ENCODE measurements around the gene MBNL2. TPM values are rescaled to one million over a fixed set of nuclear protein-coding genes. Genes with fewer than 3 reads are reported as not detected.

MBNL2 gene
- total and polyA plus RNA-seq, 10 of the 15 experiments (the other 5 are each of a cell fraction or from before 2014, with no cell fraction given): 1.6 to 9.7 (median 6.7) TPM

- no peaks in the 10 kb centered on the region for H3K79me2 ChIP-seq (ENCODE audit: control insufficient read depth, insufficient read depth, low read length)
- no peak overlapping the region for H3K4me2 ChIP-seq (ENCODE audit: control insufficient read depth, insufficient read depth)
- no peak overlapping the region for H2AFZ ChIP-seq (ENCODE audit: control insufficient read depth, low read depth, low read length)
- ChIA-PET RAD21 (ENCODE audit: unreplicated experiment) (no interaction called here), CTCF (no interaction called here), SMC1A (ENCODE audit: uncharacterized antibody, unreplicated experiment) (interaction anchor here (1.2 to 1.3 kb wide), 2 partner anchors 9 to 104 kb away, joined by 3 to 5 read pairs; no protein-coding TSS in a partner anchor), POLR2A (no interaction called here)
- intact Hi-C loops (cut with micrococcal nuclease; ENCODE audit: unreplicated experiment) (no loop called here), in situ Hi-C loops (cut with MboI) (no loop called here)
- H3K9me3 ChIP-seq (replicated peaks; ENCODE audit: control insufficient read depth, insufficient read depth, low read length): no peaks in the 10 kb centered on the region
- no peak overlapping the region for H3K4me3 ChIP-seq
- no peak overlapping the region for H3K27ac ChIP-seq (ENCODE audit: control insufficient read depth, insufficient read depth)
- TF ChIP-seq NFYA (IDR thresholded peaks at IDR 0.05; ENCODE audit: borderline replicate concordance, low read depth, low read length) (no peak), PRDM15 (CRISPR knock-in tag; IDR thresholded peaks at IDR 0.05) (no peak), BCL3 (IDR thresholded peaks at IDR 0.05; ENCODE audit: borderline replicate concordance, insufficient read depth, low read depth, low read length, poor library complexity, severe bottlenecking) (no peak), ZNF207 (IDR thresholded peaks at IDR 0.05; ENCODE audit: borderline replicate concordance) (no peak), WRNIP1 (IDR thresholded peaks at IDR 0.05; ENCODE audit: borderline replicate concordance, low read depth, low read length) (no peak), ZZZ3 (IDR thresholded peaks at IDR 0.05; ENCODE audit: control insufficient read depth, insufficient read length, low read depth) (no peak), SREBF1 (IDR thresholded peaks at IDR 0.05; ENCODE audit: low read length) (no peak), NR2F1 (conservative IDR thresholded peaks at IDR 0.05) (no peak), TARDBP (IDR thresholded peaks at IDR 0.05; ENCODE audit: borderline replicate concordance) (no peak), TCF3 (IDR thresholded peaks at IDR 0.05; ENCODE audit: borderline replicate concordance, insufficient read depth, low read depth, low read length) (no peak), ZNF384 (IDR thresholded peaks at IDR 0.05; ENCODE audit: borderline replicate concordance, low read depth, low read length) (no peak), USF2 (IDR thresholded peaks at IDR 0.05; ENCODE audit: borderline replicate concordance, low read depth, low read length) (no peak), RUNX3 (IDR thresholded peaks at IDR 0.05; ENCODE audit: low read length) (no peak), JUNB (IDR thresholded peaks at IDR 0.05) (no peak), STAT3 (IDR thresholded peaks at IDR 0.05; ENCODE audit: low read depth, low read length) (no peak), PAX5 (IDR thresholded peaks at IDR 0.05; ENCODE audit: borderline replicate concordance, low read depth, low read length) (no peak), NR2C2 (IDR thresholded peaks at IDR 0.05; ENCODE audit: borderline replicate concordance, control insufficient read depth, insufficient read length, low read depth) (no peak), SUPT20H (IDR thresholded peaks at IDR 0.05; ENCODE audit: borderline replicate concordance, control insufficient read depth, low read depth, low read length) (no peak)
- BruUV-seq (replicated peaks): no TSS peak
- H3K9ac ChIP-seq (ENCODE audit: control insufficient read depth, insufficient read depth, low read length): no peak overlapping the region
- ATAC-seq (no peak), FAIRE-seq (no peak), DNase-seq (ENCODE audit: low read depth, low spot score) (no peak)
- H3K27me3 ChIP-seq (replicated peaks in 1 of 2; ENCODE audit: control insufficient read depth in 2 of 2, insufficient read depth in 2 of 2, low read length in 1 of 2): no peaks in the 10 kb centered on the region
- H4K20me1 ChIP-seq (ENCODE audit: control insufficient read depth, insufficient read depth): no peaks in the 10 kb centered on the region
- no peaks in the 10 kb centered on the region for H3K36me3 ChIP-seq (ENCODE audit: control insufficient read depth in 2 of 2, insufficient read depth in 2 of 2, low read length in 1 of 2)
- WGBS (ENCODE audit: insufficient coverage, insufficient replicate concordance, low lambda C conversion rate, missing lambda C conversion rate): 84% methylated on average over 6 of the region's 6 CpGs
- H3K4me1 ChIP-seq (ENCODE audit: control insufficient read depth, insufficient read depth, low read length): no peaks in the 10 kb centered on the region
Measured at GRCh38 chr13:97327086-97327485, 105.0 kb downstream of the MBNL2 start.

All from GM12878 (cell line).